ENCODE results near the gene WHRN. TPM values are rescaled to one million over a fixed set of nuclear protein-coding genes. Genes with fewer than 3 reads are reported as not detected.

Gene WHRN
- total RNA-seq, 2 donors from 2014 or later = 3.3 to 3.6 TPM

DNA sequence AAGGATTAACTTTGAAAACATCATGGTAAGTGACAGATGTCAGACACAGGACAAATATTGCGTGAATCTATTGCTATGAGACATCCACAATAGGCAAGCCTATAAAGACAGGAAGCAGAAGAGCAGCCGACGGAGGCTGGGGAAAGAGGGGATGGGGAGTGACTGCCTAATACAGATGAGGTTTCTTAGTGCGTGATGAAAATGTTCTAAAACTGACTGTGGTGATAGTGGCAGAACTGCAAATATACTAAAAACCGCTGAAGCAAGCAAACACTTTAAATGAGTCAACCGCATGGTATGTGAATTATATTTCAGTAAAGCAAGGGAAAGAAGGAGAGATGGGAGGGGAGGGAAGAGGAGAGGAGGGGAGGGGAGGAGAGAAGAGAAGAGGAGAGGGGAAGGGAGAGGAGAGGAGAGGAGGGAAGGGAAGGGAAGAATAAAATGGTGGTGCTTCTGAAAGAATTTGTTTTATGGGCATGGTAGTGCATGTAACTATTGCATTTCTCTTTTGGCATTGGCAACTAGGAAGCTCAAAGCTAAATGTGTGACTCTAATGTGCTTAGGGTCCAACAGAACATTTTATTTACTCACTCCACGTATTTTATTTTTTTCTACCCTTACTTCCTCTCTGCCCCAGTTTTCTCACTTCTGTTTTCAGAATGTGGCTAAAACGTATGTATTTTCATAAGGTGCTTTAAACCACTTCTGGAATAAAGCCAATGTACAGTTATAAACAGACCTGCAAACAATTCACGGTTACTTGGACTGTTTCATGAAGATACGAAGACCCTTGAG is 138.7 kb downstream of the WHRN start:
- peaks cover 18% of the 10 kb centered on the region for H3K4me1 ChIP-seq
- no peak for DNase-seq
- peaks cover 18% of the 10 kb centered on the region for H3K36me3 ChIP-seq
- peak overlapping the region; percentile 50 for H3K27ac ChIP-seq
- TF ChIP-seq, protein P1, sequence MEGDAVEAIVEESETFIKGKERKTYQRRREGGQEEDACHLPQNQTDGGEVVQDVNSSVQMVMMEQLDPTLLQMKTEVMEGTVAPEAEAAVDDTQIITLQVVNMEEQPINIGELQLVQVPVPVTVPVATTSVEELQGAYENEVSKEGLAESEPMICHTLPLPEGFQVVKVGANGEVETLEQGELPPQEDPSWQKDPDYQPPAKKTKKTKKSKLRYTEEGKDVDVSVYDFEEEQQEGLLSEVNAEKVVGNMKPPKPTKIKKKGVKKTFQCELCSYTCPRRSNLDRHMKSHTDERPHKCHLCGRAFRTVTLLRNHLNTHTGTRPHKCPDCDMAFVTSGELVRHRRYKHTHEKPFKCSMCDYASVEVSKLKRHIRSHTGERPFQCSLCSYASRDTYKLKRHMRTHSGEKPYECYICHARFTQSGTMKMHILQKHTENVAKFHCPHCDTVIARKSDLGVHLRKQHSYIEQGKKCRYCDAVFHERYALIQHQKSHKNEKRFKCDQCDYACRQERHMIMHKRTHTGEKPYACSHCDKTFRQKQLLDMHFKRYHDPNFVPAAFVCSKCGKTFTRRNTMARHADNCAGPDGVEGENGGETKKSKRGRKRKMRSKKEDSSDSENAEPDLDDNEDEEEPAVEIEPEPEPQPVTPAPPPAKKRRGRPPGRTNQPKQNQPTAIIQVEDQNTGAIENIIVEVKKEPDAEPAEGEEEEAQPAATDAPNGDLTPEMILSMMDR (IDR thresholded peaks at IDR 0.05) = no peak
- peak overlapping the region in 1 of 2 donors; percentile 48 for H3K9ac ChIP-seq (ENCODE audit: low read depth in 2 of 2, low read length in 2 of 2)
- H3K4me3 ChIP-seq = no peak overlapping the region
- H3K9me3 ChIP-seq = no peaks in the 10 kb centered on the region
- H3K27me3 ChIP-seq = no peaks in the 10 kb centered on the region
- intact Hi-C loops (cut with DNase I) = no loop called here

DNA sequence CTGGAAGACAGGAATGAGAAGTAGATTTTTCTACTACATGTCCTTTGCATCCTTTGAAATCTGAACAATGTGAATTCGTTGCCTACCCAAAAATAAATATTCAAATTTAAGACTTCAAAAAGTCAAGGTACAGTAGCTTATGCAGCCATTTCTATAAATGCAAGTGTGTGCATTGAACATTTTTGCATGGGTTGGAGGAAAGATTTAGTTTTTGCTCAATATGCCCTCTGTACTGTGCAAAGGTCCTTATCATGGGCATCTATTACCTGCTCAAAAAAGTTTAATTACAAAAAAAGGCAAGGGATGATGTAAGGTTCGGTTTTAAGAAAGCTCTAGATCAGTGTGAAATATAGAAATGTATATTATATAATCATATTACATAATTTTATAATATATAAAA is 140.1 kb downstream of the WHRN start:
- Histone ChIP-seq H3K9ac (ENCODE audit: low read depth in 2 of 2, low read length in 2 of 2) (no peak overlapping the region), H3K27ac (peak overlapping the region; percentile 53), H3K9me3 (no peaks in the 10 kb centered on the region), H3K4me3 (no peak overlapping the region), H3K4me1 (peaks cover 18% of the 10 kb centered on the region), H3K27me3 (no peaks in the 10 kb centered on the region), H3K36me3 (peaks cover 31% of the 10 kb centered on the region)
- intact Hi-C loops (cut with DNase I) = no loop called here
- TF ChIP-seq, protein P1 (IDR thresholded peaks at IDR 0.05) = no peak
- DNase-seq = no peak

DNA sequence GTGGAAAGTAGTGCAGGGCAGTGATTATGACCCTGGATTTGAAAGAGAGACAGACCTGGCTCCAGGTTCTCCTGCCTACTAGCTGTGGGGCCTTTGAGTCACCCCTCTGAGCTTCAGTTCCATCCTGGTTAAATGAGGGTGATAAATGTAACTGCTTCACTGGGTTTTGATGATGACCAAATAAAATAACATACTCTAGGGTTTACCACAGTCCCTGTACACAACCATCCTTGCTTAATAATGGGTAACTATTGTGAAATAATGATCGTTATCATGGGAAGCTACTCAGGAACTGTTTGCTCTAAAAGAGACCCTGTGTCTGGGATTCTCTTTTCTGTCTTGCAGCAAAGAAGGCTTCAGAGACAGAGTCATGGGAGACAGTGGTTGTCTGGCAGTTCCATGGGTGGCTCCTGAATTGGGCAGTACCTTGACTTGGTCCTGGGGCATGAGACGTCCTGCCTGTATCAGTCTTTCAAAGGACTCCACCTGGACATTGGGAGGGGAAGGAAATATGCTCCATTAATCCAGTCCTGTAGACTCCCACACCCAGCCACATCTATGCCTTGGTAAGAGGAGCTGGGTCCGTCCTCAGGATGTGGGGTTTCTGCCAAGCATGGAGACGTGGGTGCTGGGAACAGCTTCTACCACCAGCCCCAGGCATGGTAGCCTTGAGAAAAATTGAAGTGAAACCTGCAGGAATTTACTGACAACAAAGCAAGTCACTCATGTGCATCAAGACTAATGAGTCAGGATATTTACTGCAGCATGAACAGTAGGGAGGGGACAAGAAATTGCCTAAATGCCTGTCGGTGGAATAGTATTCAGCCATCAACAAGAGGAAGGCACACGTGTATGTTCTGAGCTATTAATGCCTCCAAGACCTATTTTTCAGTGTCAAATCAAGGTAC is 140.9 kb downstream of the WHRN start:
- H3K9me3 ChIP-seq = no peaks in the 10 kb centered on the region
- DNase-seq = no peak
- no peaks in the 10 kb centered on the region for H3K27me3 ChIP-seq
- no peak overlapping the region for H3K9ac ChIP-seq (ENCODE audit: low read depth in 2 of 2, low read length in 2 of 2)
- peaks cover 37% of the 10 kb centered on the region for H3K36me3 ChIP-seq
- TF ChIP-seq, protein P1 (IDR thresholded peaks at IDR 0.05) = no peak
- no peak overlapping the region for H3K4me3 ChIP-seq
- intact Hi-C loops (cut with DNase I) = no loop called here
- H3K4me1 ChIP-seq = peaks cover 18% of the 10 kb centered on the region
- peak overlapping the region; percentile 53 for H3K27ac ChIP-seq

DNA sequence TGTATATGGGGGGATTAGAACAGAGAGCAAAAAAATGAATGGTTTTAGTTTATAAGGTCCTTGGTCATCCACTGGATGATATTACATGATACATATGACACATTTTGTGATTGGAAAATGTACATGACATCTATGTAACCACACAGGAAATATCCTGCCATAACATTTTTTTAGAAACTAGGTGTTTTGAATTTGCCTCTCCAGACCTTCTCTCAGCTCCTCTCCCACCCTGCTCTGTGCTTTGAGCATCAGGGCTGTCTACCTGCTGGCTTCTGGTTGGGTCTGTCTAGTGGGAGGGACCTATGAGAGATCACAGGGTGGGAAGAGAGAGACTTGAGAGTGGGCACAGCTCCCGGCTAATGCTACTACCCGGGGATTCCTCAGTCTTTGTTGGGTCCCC is 141.8 kb downstream of the WHRN start:
- TF ChIP-seq, protein P1 (IDR thresholded peaks at IDR 0.05) = no peak
- Histone ChIP-seq H3K36me3 (peaks cover 41% of the 10 kb centered on the region), H3K27me3 (no peaks in the 10 kb centered on the region), H3K9ac (ENCODE audit: low read depth in 2 of 2, low read length in 2 of 2) (no peak overlapping the region), H3K4me1 (peaks cover 16% of the 10 kb centered on the region), H3K4me3 (no peak overlapping the region), H3K27ac (no peak overlapping the region), H3K9me3 (no peaks in the 10 kb centered on the region)
- no peak for DNase-seq
- intact Hi-C loops (cut with DNase I) = no loop called here

DNA sequence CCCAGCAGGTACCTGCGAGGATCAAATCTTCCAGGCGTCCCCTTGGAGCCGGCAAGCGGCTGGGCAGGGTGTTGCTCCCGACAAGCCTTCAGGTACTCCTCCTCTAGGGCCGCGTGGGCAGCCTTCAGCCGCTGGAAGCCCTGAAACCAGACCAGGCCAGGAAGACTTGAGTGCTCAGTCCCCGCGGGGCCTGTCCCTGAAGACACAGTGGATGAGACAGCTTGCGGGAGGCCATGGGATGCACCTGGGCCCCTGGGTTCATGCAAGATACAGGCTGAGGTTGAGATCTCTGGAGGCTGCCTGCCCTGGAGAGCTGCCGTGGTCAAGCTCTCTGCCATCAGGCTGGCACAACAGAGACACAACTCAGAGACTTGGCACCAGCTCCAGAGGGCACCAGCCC is 142.9 kb downstream of the WHRN start:
- H3K36me3 ChIP-seq = peaks cover 49% of the 10 kb centered on the region
- no peak overlapping the region for H3K4me3 ChIP-seq
- intact Hi-C loops (cut with DNase I) = no loop called here
- H3K9ac ChIP-seq (ENCODE audit: low read depth in 2 of 2, low read length in 2 of 2) = no peak overlapping the region
- DNase-seq = no peak
- no peak overlapping the region for H3K27ac ChIP-seq
- no peaks in the 10 kb centered on the region for H3K27me3 ChIP-seq
- TF ChIP-seq, protein P1 (IDR thresholded peaks at IDR 0.05) = no peak
- peaks cover 12% of the 10 kb centered on the region for H3K4me1 ChIP-seq
- H3K9me3 ChIP-seq = no peaks in the 10 kb centered on the region

Measured in colonic mucosa (tissue), 4 donors.